ENCODE measurements around the gene THEM4. TPM values are rescaled to one million over a fixed set of nuclear protein-coding genes. Genes with fewer than 3 reads are reported as not detected.

The THEM4 gene
- total RNA-seq (2014; rRNA removed; shearing (Covaris generic); ENCODE audit: low replicate concordance): 51.8 and 87.8 TPM in 2 replicates

DNA sequence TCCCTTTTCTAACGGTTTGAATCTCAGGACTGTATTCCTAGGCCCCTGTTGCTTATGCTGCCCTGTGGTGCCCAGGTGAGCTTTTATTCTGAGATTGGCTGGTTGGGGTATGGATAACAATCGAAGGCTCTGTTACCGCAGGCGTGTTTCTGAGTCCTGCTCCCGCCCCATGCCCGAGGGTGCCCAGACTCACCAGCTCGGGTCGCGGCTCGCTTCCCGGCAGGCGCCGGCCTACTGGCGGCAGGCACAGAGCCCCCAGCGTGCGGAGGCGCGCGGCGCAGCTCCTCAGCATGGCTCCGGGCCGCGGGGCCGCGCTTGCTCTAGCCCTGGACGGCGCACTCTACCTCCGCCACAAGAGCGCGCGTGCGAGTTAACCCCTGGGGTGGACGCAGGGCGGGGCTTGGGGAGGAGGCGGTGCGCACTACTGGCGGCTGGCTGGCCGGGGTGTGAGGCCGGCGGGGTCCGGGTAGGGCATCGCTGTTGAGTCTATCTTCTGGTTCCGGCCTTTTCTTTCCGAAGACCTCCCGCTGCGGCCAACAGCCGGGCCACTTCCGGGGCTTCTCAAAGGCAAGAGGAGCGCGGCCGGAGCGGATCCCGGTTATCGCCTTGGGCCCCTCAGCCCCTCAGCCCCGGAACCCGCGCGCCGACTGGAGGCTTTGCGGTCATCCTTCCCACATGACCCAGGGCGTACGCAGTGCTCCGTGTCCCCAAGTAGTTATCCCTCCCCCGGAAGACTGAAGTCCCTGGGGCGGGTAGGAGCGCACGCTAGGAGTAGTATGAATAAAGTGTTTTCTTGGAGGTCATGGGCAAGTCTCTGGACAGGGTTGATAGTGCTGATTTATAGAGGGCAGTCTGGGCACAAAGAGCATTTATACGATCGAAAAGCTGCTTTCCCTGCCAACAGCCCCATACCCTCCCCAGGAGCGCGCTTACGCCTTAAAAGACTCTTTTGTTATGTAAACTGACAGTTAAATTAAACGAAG, at the start of gene THEM4:
THEM4 (minus strand) TSS at position 345 of the 983 bp plus-strand sequence; CDS start at position 292, 53 bp downstream.
- H3K36me3 ChIP-seq (ENCODE audit: insufficient read depth, low read length): peaks cover 31% of the 10 kb centered on the region

DNA sequence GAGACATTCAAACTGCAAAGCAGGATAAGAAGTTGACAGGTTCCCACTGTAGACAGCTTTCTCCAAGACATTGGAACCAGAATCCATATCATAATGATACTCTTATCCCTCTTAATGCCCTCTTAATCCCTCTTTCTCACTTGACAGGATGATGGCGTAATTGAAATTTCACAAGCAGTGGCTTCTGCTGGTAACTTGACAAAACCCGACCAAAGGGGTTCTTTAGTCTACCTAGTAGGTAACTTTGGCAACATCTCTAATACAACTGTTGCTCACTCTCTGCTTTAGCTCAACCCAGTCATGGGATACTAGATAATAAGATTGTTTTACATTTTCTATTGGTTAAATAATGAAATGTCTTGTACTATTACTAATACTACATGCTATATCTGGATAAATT, 49.6 kb upstream of the THEM4 start:
- no peaks in the 10 kb centered on the region for H3K27me3 ChIP-seq (ENCODE audit: low read length)
- no peak overlapping the region for H3K4me2 ChIP-seq (ENCODE audit: low read depth, low read length, poor library complexity, severe bottlenecking)
- no peaks in the 10 kb centered on the region for H3K4me1 ChIP-seq (ENCODE audit: low read length)
- no peak overlapping the region for H3K9ac ChIP-seq (ENCODE audit: low read length)
- no peaks in the 10 kb centered on the region for H4K20me1 ChIP-seq (ENCODE audit: insufficient read depth, low read depth, low read length)
- H3K9me2 ChIP-seq (replicated peaks; ENCODE audit: insufficient read depth, low read length): no peaks in the 10 kb centered on the region
- DNase-seq: no peak
- H2AFZ ChIP-seq (ENCODE audit: low read length): no peak overlapping the region
- H3K4me3 ChIP-seq (ENCODE audit: low read length): no peak overlapping the region
- no peaks in the 10 kb centered on the region for H3K9me3 ChIP-seq (ENCODE audit: low read length)
- H3K36me3 ChIP-seq (ENCODE audit: insufficient read depth, low read length): no peaks in the 10 kb centered on the region
- no peak overlapping the region for H3K27ac ChIP-seq (ENCODE audit: low read length)
- no peaks in the 10 kb centered on the region for H3K79me2 ChIP-seq (ENCODE audit: low read length)

More for the DNA sequence above, at the start of gene THEM4:
- Histone ChIP-seq H3K27ac (ENCODE audit: low read length) (peak within 1 kb of the TSS; percentile 85), H2AFZ (ENCODE audit: low read length) (peak within 1 kb of the TSS; percentile 73), H3K4me3 (ENCODE audit: low read length) (peak within 1 kb of the TSS; percentile 83), H3K9ac (ENCODE audit: low read length) (peak within 1 kb of the TSS; percentile 83), H3K9me3 (ENCODE audit: low read length) (peaks cover 16% of the 10 kb centered on the region), H3K4me2 (ENCODE audit: low read depth, low read length, poor library complexity, severe bottlenecking) (peak within 1 kb of the TSS; percentile 96), H3K9me2 (replicated peaks; ENCODE audit: insufficient read depth, low read length) (no peaks in the 10 kb centered on the region; the same call in 1 of the 2 replicates), H4K20me1 (ENCODE audit: insufficient read depth, low read depth, low read length) (no peaks in the 10 kb centered on the region), H3K27me3 (ENCODE audit: low read length) (no peaks in the 10 kb centered on the region), H3K4me1 (ENCODE audit: low read length) (peaks cover 18% of the 10 kb centered on the region), H3K79me2 (ENCODE audit: low read length) (peaks cover 44% of the 10 kb centered on the region)
- DNase-seq: peak; percentile 99

GRCh38 chr1:151956957-151957497, 47.7 kb upstream of the THEM4 start:
- H4K20me1 ChIP-seq (ENCODE audit: insufficient read depth, low read depth, low read length): no peaks in the 10 kb centered on the region
- no peaks in the 10 kb centered on the region for H3K9me3 ChIP-seq (ENCODE audit: low read length)
- no peak overlapping the region for H3K4me2 ChIP-seq (ENCODE audit: low read depth, low read length, poor library complexity, severe bottlenecking)
- no peaks in the 10 kb centered on the region for H3K36me3 ChIP-seq (ENCODE audit: insufficient read depth, low read length)
- no peak for DNase-seq
- H2AFZ ChIP-seq (ENCODE audit: low read length): no peak overlapping the region
- no peak overlapping the region for H3K4me3 ChIP-seq (ENCODE audit: low read length)
- H3K27ac ChIP-seq (ENCODE audit: low read length): no peak overlapping the region
- H3K9ac ChIP-seq (ENCODE audit: low read length): no peak overlapping the region
- H3K79me2 ChIP-seq (ENCODE audit: low read length): no peaks in the 10 kb centered on the region
- H3K27me3 ChIP-seq (ENCODE audit: low read length): no peaks in the 10 kb centered on the region
- no peaks in the 10 kb centered on the region for H3K9me2 ChIP-seq (replicated peaks; ENCODE audit: insufficient read depth, low read length)
- H3K4me1 ChIP-seq (ENCODE audit: low read length): peaks cover 7% of the 10 kb centered on the region; the same call in 1 of the 2 replicates

GRCh38 chr1:151953409-151954094, 44.2 kb upstream of the THEM4 start:
- Histone ChIP-seq H3K4me1 (ENCODE audit: low read length) (peaks cover 7% of the 10 kb centered on the region; the same call in 1 of the 2 replicates), H3K9ac (ENCODE audit: low read length) (no peak overlapping the region), H4K20me1 (ENCODE audit: insufficient read depth, low read depth, low read length) (no peaks in the 10 kb centered on the region), H3K9me3 (ENCODE audit: low read length) (no peaks in the 10 kb centered on the region), H2AFZ (ENCODE audit: low read length) (no peak overlapping the region), H3K4me2 (ENCODE audit: low read depth, low read length, poor library complexity, severe bottlenecking) (no peak overlapping the region), H3K36me3 (ENCODE audit: insufficient read depth, low read length) (no peaks in the 10 kb centered on the region), H3K4me3 (ENCODE audit: low read length) (no peak overlapping the region), H3K9me2 (replicated peaks; ENCODE audit: insufficient read depth, low read length) (no peaks in the 10 kb centered on the region), H3K27me3 (ENCODE audit: low read length) (no peaks in the 10 kb centered on the region), H3K79me2 (ENCODE audit: low read length) (no peaks in the 10 kb centered on the region), H3K27ac (ENCODE audit: low read length) (no peak overlapping the region)
- DNase-seq: no peak

- Histone ChIP-seq H3K36me3 (ENCODE audit: insufficient read depth, low read length) (no peaks in the 10 kb centered on the region), H3K79me2 (ENCODE audit: low read length) (no peaks in the 10 kb centered on the region), H3K9me2 (replicated peaks; ENCODE audit: insufficient read depth, low read length) (no peaks in the 10 kb centered on the region), H3K27ac (ENCODE audit: low read length) (no peak overlapping the region), H3K4me3 (ENCODE audit: low read length) (no peak overlapping the region), H3K4me2 (ENCODE audit: low read depth, low read length, poor library complexity, severe bottlenecking) (no peak overlapping the region), H2AFZ (ENCODE audit: low read length) (no peak overlapping the region), H3K4me1 (ENCODE audit: low read length) (peaks cover 7% of the 10 kb centered on the region; the same call in 1 of the 2 replicates), H3K27me3 (ENCODE audit: low read length) (no peaks in the 10 kb centered on the region), H3K9ac (ENCODE audit: low read length) (no peak overlapping the region), H4K20me1 (ENCODE audit: insufficient read depth, low read depth, low read length) (no peaks in the 10 kb centered on the region), H3K9me3 (ENCODE audit: low read length) (no peaks in the 10 kb centered on the region)
- no peak for DNase-seq
Measured at GRCh38 chr1:151952811-151953210, 43.5 kb upstream of the THEM4 start.

- Histone ChIP-seq H3K4me2 (ENCODE audit: low read depth, low read length, poor library complexity, severe bottlenecking) (no peak overlapping the region), H3K36me3 (ENCODE audit: insufficient read depth, low read length) (no peaks in the 10 kb centered on the region), H3K9ac (ENCODE audit: low read length) (no peak overlapping the region), H3K4me1 (ENCODE audit: low read length) (peaks cover 22% of the 10 kb centered on the region), H3K27ac (ENCODE audit: low read length) (no peak overlapping the region), H2AFZ (ENCODE audit: low read length) (0 out of 2 replicates have a peak overlapping the region, but pooled peaks have one; percentile 43), H3K79me2 (ENCODE audit: low read length) (no peaks in the 10 kb centered on the region), H3K9me2 (replicated peaks; ENCODE audit: insufficient read depth, low read length) (no peaks in the 10 kb centered on the region), H3K9me3 (ENCODE audit: low read length) (no peaks in the 10 kb centered on the region), H3K27me3 (ENCODE audit: low read length) (no peaks in the 10 kb centered on the region), H3K4me3 (ENCODE audit: low read length) (no peak overlapping the region), H4K20me1 (ENCODE audit: insufficient read depth, low read depth, low read length) (no peaks in the 10 kb centered on the region)
- DNase-seq: no peak
Measured at GRCh38 chr1:151949371-151950193, 40.3 kb upstream of the THEM4 start.

- Histone ChIP-seq H3K79me2 (ENCODE audit: low read length) (no peaks in the 10 kb centered on the region), H3K27ac (ENCODE audit: low read length) (no peak overlapping the region), H3K4me1 (ENCODE audit: low read length) (peaks cover 22% of the 10 kb centered on the region), H3K27me3 (ENCODE audit: low read length) (no peaks in the 10 kb centered on the region), H3K9me3 (ENCODE audit: low read length) (no peaks in the 10 kb centered on the region), H2AFZ (ENCODE audit: low read length) (no peak overlapping the region), H3K9ac (ENCODE audit: low read length) (no peak overlapping the region), H3K4me2 (ENCODE audit: low read depth, low read length, poor library complexity, severe bottlenecking) (no peak overlapping the region), H4K20me1 (ENCODE audit: insufficient read depth, low read depth, low read length) (no peaks in the 10 kb centered on the region), H3K36me3 (ENCODE audit: insufficient read depth, low read length) (no peaks in the 10 kb centered on the region), H3K4me3 (ENCODE audit: low read length) (no peak overlapping the region), H3K9me2 (replicated peaks; ENCODE audit: insufficient read depth, low read length) (no peaks in the 10 kb centered on the region)
- no peak for DNase-seq
Measured at GRCh38 chr1:151948506-151948905, 39.2 kb upstream of the THEM4 start.
